Upper lobe of left lung (tissue), 6 donors: ENCODE measurements around the gene OSBPL2. TPM values are rescaled to one million over a fixed set of nuclear protein-coding genes. Genes with fewer than 3 reads are reported as not detected.

Experiments used
- ATAC-seq, 2 donors: fragments of 200-7000 bp; cut with Tn5 transposase; one replicate each; pipeline ENCODE4 v1.9.1; 2022; ENCODE audit warnings: mild to moderate bottlenecking in 2 of 2, moderate library complexity in 2 of 2; ENCODE audit not compliant: low FRiP score in 2 of 2
- DNase-seq, 2 donors: peaks; one replicate each; pipeline ENCODE4 v3.0.0-alpha.2; 2019 to 2020
- H3K27ac ChIP-seq, 4 donors: fragments of 200-600 bp; sonication (generic); one replicate each; pipeline ENCODE4 v1.5.1; 2016 to 2019
- H3K27me3 ChIP-seq, 4 donors: fragments of 200-600 bp; sonication (generic); one replicate each; pipeline ENCODE4 v1.5.1; 2017 to 2019
- H3K36me3 ChIP-seq, 4 donors: fragments of 200-600 bp; sonication (generic); one replicate each; pipeline ENCODE4 v1.5.1; 2016 to 2019
- H3K4me1 ChIP-seq, 4 donors: fragments of 200-600 bp; sonication (generic); one replicate each; pipeline ENCODE4 v1.5.1; 2018 to 2019
- H3K4me3 ChIP-seq, 4 donors: fragments of 200-600 bp; sonication (generic); one replicate each; pipeline ENCODE4 v1.5.1; 2017 to 2019; ENCODE audit warnings: mild to moderate bottlenecking in 2 of 4, moderate library complexity in 1 of 4
- H3K9me3 ChIP-seq, 4 donors: fragments of 200-600 bp; sonication (generic); one replicate each; pipeline ENCODE4 v1.5.1; 2018 to 2019
- EP300 ChIP-seq, 4 donors: sonication (generic); formaldehyde crosslinking; IDR thresholded peaks; one replicate each; pipeline ENCODE4 v1.5.1; 2017; ENCODE audit warnings: antibody characterized with exemption in 4 of 4, control low read depth in 2 of 4
- POLR2A ChIP-seq, 4 donors: fragments of 450-650 bp; IDR thresholded peaks; one replicate each; pipeline ENCODE4 v1.5.1; 2016 to 2017; ENCODE audit warnings: antibody characterized with exemption in 4 of 4, mild to moderate bottlenecking in 2 of 4
- POLR2AphosphoS5 ChIP-seq, 2 donors: sonication (generic); formaldehyde crosslinking; IDR thresholded peaks; one replicate each; pipeline ENCODE4 v1.5.1; 2017; ENCODE audit warnings: antibody characterized with exemption in 2 of 2
- WGBS, 2 donors: methylation state at CpG; one replicate each; pipeline ENCODE4 v1.1.5; 2017 to 2018; 5-methylcytosine and 5-hydroxymethylcytosine counted together
- total RNA-seq, 6 donors: library from RNA; depleted of rRNA in 4 of 6; stranded (reverse); fragments of >200 nt in 4 of 6; gene quantifications; one replicate each; pipeline versions ENCODE4 v1.1.0 to v1.2.1, GENCODE V29; 2016 to 2021
- TF ChIP-seq, protein P1 (sequence below), 6 experiments: fragments of 450-650 bp in 4 of 6; fragments of 200-600 bp in 2 of 6; sonication (generic) in 2 of 6; IDR thresholded peaks; one replicate each; pipeline ENCODE4 v1.5.1; 2016 to 2019; ENCODE audit warnings: antibody characterized with exemption in 6 of 6
- donor health status: DM: no; HTN: no; CAD: no; lungs with moderate emphysema.
- donor health status: DM: no; HTN: yes; CAD: no; lungs with severe emphysema.

Gene OSBPL2
- total RNA-seq, 6 donors from 2014 or later, result 35.7 to 65.0 (median 48.0) TPM

DNA sequence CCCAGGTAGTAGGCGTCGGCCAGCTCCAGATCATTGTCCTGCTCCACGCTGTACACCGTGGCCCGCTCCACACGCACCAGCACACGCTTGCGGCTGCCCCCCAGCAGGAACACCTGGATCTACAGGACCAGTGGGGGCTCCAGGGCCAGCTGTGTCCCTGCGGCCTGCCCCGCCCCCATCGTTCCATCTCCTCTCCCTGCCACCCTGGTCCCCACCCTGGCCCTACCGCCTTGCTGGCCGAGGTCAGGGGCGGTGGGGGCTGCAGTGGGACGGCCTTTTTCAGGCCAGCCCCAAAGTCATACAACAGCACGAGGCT is 74.3 kb downstream of the OSBPL2 start:
- H3K27me3 ChIP-seq, result no peaks in the 10 kb centered on the region
- TF ChIP-seq, protein P1, sequence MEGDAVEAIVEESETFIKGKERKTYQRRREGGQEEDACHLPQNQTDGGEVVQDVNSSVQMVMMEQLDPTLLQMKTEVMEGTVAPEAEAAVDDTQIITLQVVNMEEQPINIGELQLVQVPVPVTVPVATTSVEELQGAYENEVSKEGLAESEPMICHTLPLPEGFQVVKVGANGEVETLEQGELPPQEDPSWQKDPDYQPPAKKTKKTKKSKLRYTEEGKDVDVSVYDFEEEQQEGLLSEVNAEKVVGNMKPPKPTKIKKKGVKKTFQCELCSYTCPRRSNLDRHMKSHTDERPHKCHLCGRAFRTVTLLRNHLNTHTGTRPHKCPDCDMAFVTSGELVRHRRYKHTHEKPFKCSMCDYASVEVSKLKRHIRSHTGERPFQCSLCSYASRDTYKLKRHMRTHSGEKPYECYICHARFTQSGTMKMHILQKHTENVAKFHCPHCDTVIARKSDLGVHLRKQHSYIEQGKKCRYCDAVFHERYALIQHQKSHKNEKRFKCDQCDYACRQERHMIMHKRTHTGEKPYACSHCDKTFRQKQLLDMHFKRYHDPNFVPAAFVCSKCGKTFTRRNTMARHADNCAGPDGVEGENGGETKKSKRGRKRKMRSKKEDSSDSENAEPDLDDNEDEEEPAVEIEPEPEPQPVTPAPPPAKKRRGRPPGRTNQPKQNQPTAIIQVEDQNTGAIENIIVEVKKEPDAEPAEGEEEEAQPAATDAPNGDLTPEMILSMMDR (IDR thresholded peaks at IDR 0.05), result no peak
- TF ChIP-seq POLR2A (IDR thresholded peaks at IDR 0.05) (no peak), POLR2AphosphoS5 (IDR thresholded peaks at IDR 0.05) (no peak), EP300 (IDR thresholded peaks at IDR 0.05) (no peak)
- WGBS, 2 donors, result 97% methylated on average over 13 to 16 of the region's 16 CpGs
- no peaks in the 10 kb centered on the region for H3K4me1 ChIP-seq
- H3K27ac ChIP-seq, result no peak overlapping the region
- peaks cover 54 to 98% (median 94%) of the 10 kb centered on the region in 4 donors for H3K36me3 ChIP-seq
- H3K4me3 ChIP-seq, result no peak overlapping the region
- peak in 1 of 2 donors; percentile 74 for DNase-seq
- no peak for ATAC-seq
- H3K9me3 ChIP-seq, result no peaks in the 10 kb centered on the region

DNA sequence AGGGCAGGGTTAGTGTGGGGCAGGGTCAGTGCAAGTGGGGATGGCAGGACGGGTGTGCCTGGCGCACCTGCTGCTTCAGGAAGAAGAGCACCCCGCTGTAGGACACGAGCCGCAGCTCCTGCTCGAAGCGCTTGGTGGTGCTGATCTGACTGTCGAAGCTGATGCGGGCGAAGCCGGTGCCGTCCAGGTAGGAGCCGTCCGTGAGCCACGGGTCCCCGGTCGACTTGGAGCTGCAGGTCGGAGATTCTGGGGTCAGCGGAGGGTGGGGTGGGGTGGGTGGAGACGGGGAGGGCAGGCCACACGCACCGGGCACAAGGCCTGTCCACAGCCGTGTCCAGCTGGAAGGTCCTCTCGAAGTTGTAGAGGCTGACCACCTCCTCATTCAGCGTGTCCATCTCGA is 74.7 kb downstream of the OSBPL2 start:
- 89 to 95% methylated on average over 17 to 26 of the region's 26 CpGs for WGBS, 2 donors
- ATAC-seq (no peak), DNase-seq (peak in 1 of 2 donors; percentile 69)
- Histone ChIP-seq H3K4me1 (no peaks in the 10 kb centered on the region), H3K9me3 (no peaks in the 10 kb centered on the region), H3K4me3 (no peak overlapping the region), H3K27ac (no peak overlapping the region), H3K27me3 (no peaks in the 10 kb centered on the region), H3K36me3 (peaks cover 50 to 96% (median 90%) of the 10 kb centered on the region in 4 donors)
- TF ChIP-seq POLR2A (IDR thresholded peaks at IDR 0.05), result no peak
- TF ChIP-seq EP300 (IDR thresholded peaks at IDR 0.05), result no peak
- TF ChIP-seq POLR2AphosphoS5 (IDR thresholded peaks at IDR 0.05), result no peak
- TF ChIP-seq, protein P1 (IDR thresholded peaks at IDR 0.05), result no peak

DNA sequence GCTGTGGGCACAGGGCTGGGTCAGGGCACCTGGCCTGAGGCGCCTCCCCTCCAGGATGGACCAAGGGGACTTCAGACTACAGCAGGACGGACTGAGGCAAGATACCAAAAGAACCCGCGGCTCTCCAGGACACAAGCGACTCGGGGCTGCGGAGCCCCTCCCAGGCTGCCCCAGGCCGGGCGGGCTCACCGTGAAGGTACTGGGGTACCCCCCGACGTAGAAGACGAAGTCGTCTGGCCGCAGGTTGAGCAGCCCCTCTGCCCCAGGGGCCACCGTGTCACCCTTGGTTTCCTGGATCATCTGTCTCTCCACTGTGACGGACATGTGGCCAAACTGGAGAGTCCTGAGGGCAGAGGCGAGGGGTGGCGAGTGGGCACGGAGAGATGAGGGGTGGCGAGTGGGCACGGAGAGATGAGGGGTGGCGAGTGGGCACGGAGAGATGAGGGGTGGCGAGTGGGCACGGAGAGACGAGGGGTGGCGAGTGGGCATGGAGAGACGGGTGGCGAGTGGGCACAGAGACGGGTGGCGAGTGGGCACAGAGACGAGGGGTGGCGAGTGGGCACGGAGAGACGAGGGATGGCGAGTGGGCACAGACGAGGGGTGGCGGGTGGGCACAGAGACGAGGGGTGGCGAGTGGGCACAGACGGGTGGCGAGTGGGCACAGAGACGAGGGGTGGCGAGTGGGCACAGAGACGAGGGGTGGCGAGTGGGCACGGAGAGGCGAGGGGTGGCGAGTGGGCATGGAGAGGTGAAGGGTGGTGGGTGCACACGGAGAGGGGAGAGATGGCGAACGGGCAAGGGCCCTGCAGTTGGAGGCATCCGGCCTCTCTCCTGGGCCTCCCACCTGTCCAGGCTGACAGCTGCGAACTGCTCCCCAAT is 75.4 kb downstream of the OSBPL2 start:
- no peak for ATAC-seq
- peaks cover 43 to 94% (median 88%) of the 10 kb centered on the region in 4 donors for H3K36me3 ChIP-seq
- TF ChIP-seq POLR2A (IDR thresholded peaks at IDR 0.05) (no peak), POLR2AphosphoS5 (IDR thresholded peaks at IDR 0.05) (no peak), EP300 (IDR thresholded peaks at IDR 0.05) (no peak)
- TF ChIP-seq, protein P1 (IDR thresholded peaks at IDR 0.05), result no peak
- WGBS, 2 donors, result 90 to 93% methylated on average over 36 to 55 of the region's 55 CpGs
- H3K4me3 ChIP-seq, result no peak overlapping the region
- no peaks in the 10 kb centered on the region for H3K9me3 ChIP-seq
- no peaks in the 10 kb centered on the region for H3K27me3 ChIP-seq
- H3K27ac ChIP-seq, result no peak overlapping the region
- H3K4me1 ChIP-seq, result no peaks in the 10 kb centered on the region
- peak in 1 of 2 donors; percentile 79 for DNase-seq

DNA sequence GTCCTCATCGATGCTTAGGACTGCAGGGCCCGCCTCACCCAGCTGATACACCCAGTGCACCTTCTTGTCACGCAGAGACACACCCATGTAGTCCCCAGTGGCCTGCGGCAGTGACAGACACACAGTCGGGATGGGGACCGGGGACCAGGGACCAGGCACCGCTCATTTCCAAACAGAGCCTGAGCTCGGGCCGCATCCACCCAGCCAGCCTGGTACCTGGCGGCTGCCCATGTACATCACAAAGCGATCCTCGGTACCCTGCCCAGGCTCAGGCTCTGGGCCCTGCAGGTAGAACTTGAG is 76.0 kb downstream of the OSBPL2 start:
- H3K36me3 ChIP-seq, result peaks cover 41 to 94% (median 89%) of the 10 kb centered on the region in 4 donors
- 88 to 93% methylated on average over 2 to 12 of the region's 12 CpGs for WGBS, 2 donors

More for the DNA sequence above, 76.0 kb downstream of the OSBPL2 start:
- no peaks in the 10 kb centered on the region for H3K9me3 ChIP-seq
- DNase-seq, result no peak
- no peak for ATAC-seq
- H3K4me1 ChIP-seq, result no peaks in the 10 kb centered on the region
- no peak overlapping the region for H3K27ac ChIP-seq
- no peaks in the 10 kb centered on the region for H3K27me3 ChIP-seq
- TF ChIP-seq EP300 (IDR thresholded peaks at IDR 0.05) (no peak), POLR2A (IDR thresholded peaks at IDR 0.05) (no peak), POLR2AphosphoS5 (IDR thresholded peaks at IDR 0.05) (no peak)
- TF ChIP-seq, protein P1 (IDR thresholded peaks at IDR 0.05), result no peak
- H3K4me3 ChIP-seq, result no peak overlapping the region
